SKM-1 treated with dmso at 0.1 percent for 144 hours (cell line): ENCODE measurements around the gene LPP.

Experiments
- DNase-seq: peaks from one replicate; lab custom pipeline; 2025; ENCODE audit not compliant: unreplicated experiment; lab: John Stamatoyannopoulos, UW

The LPP gene

GRCh38 chr3:188468662-188469061 is 314.7 kb downstream of the LPP start:
- no peak for DNase-seq

GRCh38 chr3:188469228-188469885 is 315.4 kb downstream of the LPP start:
- DNase-seq, result no peak

GRCh38 chr3:188470508-188471130 is 316.7 kb downstream of the LPP start:
- DNase-seq, result no peak

GRCh38 chr3:188471723-188472122 is 317.8 kb downstream of the LPP start:
- no peak for DNase-seq

GRCh38 chr3:188472336-188472735 is 318.4 kb downstream of the LPP start:
- DNase-seq, result no peak

- no peak for DNase-seq
Measured at GRCh38 chr3:188473045-188473444, 319.1 kb downstream of the LPP start.

DNA sequence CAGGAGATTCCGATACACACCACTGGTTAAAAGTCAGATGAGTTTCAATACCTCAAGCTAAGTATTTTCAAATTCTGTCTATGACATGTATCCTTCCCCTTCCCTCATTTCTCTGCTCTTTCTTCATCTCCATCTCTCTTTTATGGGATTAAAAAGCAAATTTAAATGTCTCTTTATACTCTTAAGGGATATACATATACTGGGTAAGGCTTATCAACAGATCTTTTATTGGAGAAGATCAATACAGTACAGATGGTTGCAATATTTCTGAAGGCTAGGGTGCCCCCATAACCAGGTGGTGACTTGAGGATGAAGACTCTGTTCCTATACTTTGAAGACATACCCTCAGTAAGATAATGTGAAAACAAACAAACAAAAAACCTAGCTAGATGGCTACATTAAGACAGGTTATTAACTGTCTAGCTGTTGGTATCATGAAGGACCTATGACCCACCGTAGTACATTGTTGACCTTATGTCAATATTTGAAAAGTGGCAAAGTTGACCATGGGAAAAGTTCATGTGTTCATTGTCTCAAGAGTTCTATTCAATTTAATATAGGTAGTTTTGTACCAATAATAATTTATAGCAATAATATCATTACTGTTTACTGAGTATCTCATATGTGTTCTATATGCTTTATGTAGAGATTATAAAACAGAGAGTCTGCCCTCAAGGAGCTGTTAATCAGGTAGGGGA is 319.8 kb downstream of the LPP start:
- no peak for DNase-seq

DNA sequence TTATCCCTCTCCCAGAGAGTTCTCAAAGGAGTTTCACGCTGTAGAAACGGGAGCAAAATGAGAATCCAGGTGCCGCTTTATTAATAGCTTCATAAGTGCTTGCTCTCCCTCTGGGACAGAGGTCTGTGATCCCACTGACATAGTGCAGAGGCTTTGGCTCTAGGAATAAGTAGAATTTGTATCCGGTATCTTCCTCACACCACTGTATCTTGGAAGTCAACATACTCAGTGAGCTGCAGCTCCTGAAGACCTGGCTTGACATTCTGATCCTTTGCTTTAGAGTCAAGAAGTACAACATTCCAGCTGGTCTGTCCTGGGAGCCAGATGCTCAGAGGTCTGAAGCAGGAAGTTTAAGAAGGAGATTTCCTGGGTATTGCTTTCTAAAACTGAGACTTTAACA is 323.0 kb downstream of the LPP start:
- DNase-seq, result no peak

DNA sequence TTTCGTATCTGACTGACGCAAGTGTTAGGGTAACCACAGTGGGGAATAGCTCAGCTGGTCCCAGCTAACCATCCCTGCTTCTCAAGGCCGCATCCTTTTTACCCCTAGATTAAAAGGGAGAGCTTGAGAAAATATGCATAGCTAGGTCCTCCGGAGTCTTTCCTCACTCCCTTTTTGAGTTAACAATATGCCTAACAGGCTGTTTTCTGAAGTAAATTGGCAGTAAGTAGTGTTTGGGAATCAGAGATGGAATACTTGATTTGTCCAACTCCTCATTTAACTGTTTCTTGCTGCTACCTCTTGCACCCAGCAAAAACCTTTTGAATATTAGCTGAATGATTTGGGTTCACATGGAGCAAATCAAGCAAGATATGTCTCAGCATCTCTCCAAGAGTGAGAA is 326.1 kb downstream of the LPP start:
- no peak for DNase-seq

DNA sequence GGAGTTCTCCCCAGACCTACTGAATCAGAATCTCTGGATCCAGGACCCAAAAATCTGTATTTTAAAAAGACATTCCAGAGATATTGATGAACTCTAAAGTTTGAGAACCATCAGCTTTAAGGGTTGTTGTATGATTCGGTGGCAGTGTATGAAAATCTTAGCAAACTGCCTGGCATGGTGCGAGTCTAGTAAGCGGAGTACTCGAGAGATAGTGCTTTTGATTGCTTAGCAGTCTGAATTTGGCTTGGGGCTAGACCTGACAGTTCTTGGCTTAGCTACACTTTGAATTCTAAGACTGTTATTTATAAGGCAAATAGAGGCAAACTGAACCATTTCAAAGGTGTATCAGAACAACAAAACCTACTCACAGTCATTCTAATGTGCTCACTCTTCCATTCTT is 329.0 kb downstream of the LPP start:
- no peak for DNase-seq

GRCh38 chr3:188486126-188486525 is 332.2 kb downstream of the LPP start:
- DNase-seq, result no peak

DNA sequence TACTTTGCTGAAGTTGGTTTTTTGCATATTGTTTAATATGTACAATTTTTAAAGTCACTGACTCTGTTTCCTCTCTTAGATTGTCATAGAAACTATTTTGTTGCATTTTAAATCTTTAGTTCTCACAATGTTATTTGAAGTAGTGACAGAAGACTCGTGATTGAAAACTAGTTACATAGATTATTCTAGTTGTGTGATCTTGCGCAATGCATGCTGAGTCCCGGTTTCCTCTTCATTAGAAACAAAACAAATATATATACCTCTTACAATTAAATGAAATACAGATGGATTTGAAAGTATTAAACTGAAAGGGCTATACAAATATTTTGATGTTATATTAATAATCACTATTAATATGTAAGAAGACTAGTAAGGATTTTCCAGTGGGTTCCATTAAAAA is 333.0 kb downstream of the LPP start:
- DNase-seq, result no peak

DNA sequence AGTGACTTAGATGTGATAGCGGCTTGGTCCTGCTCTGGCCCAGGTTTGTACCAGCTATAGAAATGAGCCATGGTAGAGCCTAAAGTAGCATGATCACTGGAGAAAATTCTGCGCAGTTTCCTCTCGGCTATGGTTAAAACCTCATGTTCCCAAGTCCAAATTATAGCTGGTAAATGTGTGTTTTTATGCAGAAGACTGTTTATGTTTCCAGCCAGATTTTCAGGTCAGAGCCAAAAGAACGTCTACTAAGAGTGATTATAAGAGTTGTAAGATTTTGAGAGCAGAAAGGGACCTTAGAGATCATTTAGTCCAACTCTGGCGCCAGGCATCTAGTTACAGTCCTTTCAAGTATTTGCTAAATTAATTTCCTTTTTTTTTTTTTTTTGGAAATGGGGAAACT is 333.7 kb downstream of the LPP start:
- DNase-seq, result no peak

- DNase-seq, result no peak
Measured at GRCh38 chr3:188488801-188489200, 334.8 kb downstream of the LPP start.

GRCh38 chr3:188489639-188490405 is 335.9 kb downstream of the LPP start:
- no peak for DNase-seq

- no peak for DNase-seq
Measured at GRCh38 chr3:188490416-188490815, 336.5 kb downstream of the LPP start.

- DNase-seq, result no peak
Measured at GRCh38 chr3:188491276-188491687, 337.3 kb downstream of the LPP start.

DNA sequence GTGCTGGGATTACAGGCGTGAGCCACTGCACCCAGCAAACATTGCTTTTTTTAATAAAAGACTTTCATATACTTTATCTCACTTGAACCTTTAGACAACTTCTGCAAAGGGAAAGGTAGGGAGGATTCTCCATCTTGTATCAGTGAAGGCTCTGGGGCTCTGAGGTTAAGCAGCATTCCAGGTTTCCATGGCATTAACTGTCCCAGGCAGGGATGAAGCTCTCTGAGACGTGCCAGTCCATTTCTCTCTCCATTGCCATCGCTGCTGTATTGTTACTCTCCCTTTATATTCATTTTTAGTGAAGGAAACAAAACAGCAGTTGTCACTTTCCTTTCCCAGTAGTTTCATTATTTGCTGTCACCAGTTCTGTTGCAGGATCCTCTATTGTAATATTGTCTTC is 342.4 kb downstream of the LPP start:
- DNase-seq, result no peak

GRCh38 chr3:188497021-188497420 is 343.1 kb downstream of the LPP start:
- DNase-seq, result no peak

DNA sequence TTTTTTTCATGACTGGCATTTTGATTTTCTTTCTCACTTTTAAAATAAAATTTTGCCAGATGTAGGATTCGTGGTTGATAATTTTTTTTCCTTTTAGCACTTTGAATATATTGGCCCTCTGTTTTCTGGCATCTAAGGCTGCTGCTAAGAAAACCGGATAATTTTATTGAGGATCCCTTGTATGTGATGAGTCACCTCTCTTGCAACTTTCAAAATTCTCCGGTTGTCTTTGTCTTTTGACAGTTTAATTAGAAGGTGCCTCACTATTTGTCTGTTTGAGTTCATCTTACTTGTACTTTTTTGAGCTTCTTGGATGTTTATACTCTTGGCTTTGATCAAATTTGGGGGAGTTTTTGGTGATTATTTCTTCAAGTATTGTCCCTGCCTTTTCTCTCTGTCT is 349.7 kb downstream of the LPP start:
- DNase-seq, result no peak

DNA sequence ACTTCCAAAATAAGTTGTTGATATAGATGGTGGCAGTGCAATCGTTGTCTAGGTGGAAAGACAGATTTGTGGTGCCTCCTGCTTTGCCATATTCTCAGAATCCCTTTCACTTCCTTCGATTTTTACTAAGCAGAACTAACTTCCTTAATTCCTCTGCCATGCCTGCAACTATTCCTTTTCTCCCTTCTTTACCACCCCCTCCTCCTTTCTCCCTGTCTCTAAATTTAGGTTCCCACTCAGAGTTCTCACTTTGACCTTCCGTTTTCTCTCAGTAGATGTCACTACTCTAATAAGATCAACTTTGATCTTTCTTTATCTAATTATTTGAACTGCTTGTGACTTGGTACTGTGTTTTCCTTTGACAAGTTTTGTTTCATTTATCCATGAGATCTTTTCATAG is 351.2 kb downstream of the LPP start:
- no peak for DNase-seq

GRCh38 chr3:188505911-188506310 is 352.0 kb downstream of the LPP start:
- no peak for DNase-seq
